Activated CD4-positive, alpha-beta T cell treated with anti-CD3 and anti-CD28 coated beads, Interleukin-2, amount 10 ng/mL, durations not matched to agents 24 days and 14 days (primary cell): Measurements from ENCODE around the gene HELZ2. TPM values are rescaled to one million over a fixed set of nuclear protein-coding genes. Genes with fewer than 3 reads are reported as not detected.
"Not testable (repeated sequence)": the region's sequence is repeated elsewhere in the genome, so short reads cannot be mapped to it uniquely, and the experiment has no call there.

Experiments used
- DNase-seq: peaks from one replicate; pipeline ENCODE4 v3.0.0; 2022
- H3K27ac Mint-ChIP-seq: one replicate; pipeline ENCODE4 v1.8.0; 2022; ENCODE audit warnings: mild to moderate bottlenecking, mixed read lengths
- H3K27me3 Mint-ChIP-seq: one replicate; pipeline ENCODE4 v1.8.0; 2022; ENCODE audit warnings: mixed read lengths
- H3K36me3 Mint-ChIP-seq: one replicate; pipeline ENCODE4 v1.8.0; 2022; ENCODE audit warnings: low read depth, mild to moderate bottlenecking, mixed read lengths
- H3K4me1 Mint-ChIP-seq: one replicate; pipeline ENCODE4 v1.8.0; 2021; ENCODE audit warnings: mixed read lengths
- H3K4me3 Mint-ChIP-seq: one replicate; pipeline ENCODE4 v1.8.0; 2022; ENCODE audit warnings: mild to moderate bottlenecking, moderate library complexity, mixed read lengths
- H3K9me3 Mint-ChIP-seq: one replicate; pipeline ENCODE4 v1.8.0; 2021; ENCODE audit warnings: mixed read lengths
- intact Hi-C: fragments of 100-400 bp; cut with micrococcal nuclease; formaldehyde crosslinking; loops from one replicate; pipeline ENCODE4 v1.15.1; 2023
- total RNA-seq: library from RNA; stranded (reverse); gene quantifications from 2 replicates; pipeline ENCODE4 v1.2.3, GENCODE V29; 2022

The HELZ2 gene
- total RNA-seq, 1 donor from 2014 or later, result 15.9 TPM

GRCh38 chr20:63579017-63579694 lies 5.1 kb upstream of the HELZ2 start:
- no peaks in the 10 kb centered on the region for H3K9me3 Mint-ChIP-seq
- intact Hi-C loops, result no loop called here
- H3K4me3 Mint-ChIP-seq, result no peak overlapping the region
- no peak overlapping the region for H3K27ac Mint-ChIP-seq
- H3K36me3 Mint-ChIP-seq, result no peaks in the 10 kb centered on the region
- no peaks in the 10 kb centered on the region for H3K4me1 Mint-ChIP-seq
- no peak for DNase-seq
- peaks cover 17% of the 10 kb centered on the region for H3K27me3 Mint-ChIP-seq

- DNase-seq, result no peak
- H3K4me3 Mint-ChIP-seq, result no peak overlapping the region
- H3K36me3 Mint-ChIP-seq, result no peaks in the 10 kb centered on the region
- no peaks in the 10 kb centered on the region for H3K9me3 Mint-ChIP-seq
- peaks cover 14% of the 10 kb centered on the region for H3K27me3 Mint-ChIP-seq
- H3K27ac Mint-ChIP-seq, result no peak overlapping the region
- no peaks in the 10 kb centered on the region for H3K4me1 Mint-ChIP-seq
- intact Hi-C loops, result no loop called here
These were observed 4.4 kb upstream of the HELZ2 start for GRCh38 chr20:63578224-63579016.

- intact Hi-C loops, result no loop called here
- H3K36me3 Mint-ChIP-seq, result no peaks in the 10 kb centered on the region
- peaks cover 14% of the 10 kb centered on the region for H3K27me3 Mint-ChIP-seq
- no peaks in the 10 kb centered on the region for H3K9me3 Mint-ChIP-seq
- no peak overlapping the region for H3K27ac Mint-ChIP-seq
- H3K4me3 Mint-ChIP-seq, result no peak overlapping the region
- no peaks in the 10 kb centered on the region for H3K4me1 Mint-ChIP-seq
- no peak for DNase-seq
These were observed 3.4 kb upstream of the HELZ2 start for GRCh38 chr20:63577317-63577894.

- Mint-ChIP-seq H3K9me3 (no peaks in the 10 kb centered on the region), H3K27me3 (peaks cover 14% of the 10 kb centered on the region), H3K36me3 (no peaks in the 10 kb centered on the region), H3K4me3 (peak overlapping the region; percentile 6), H3K27ac (no peak overlapping the region), H3K4me1 (no peaks in the 10 kb centered on the region)
- intact Hi-C loops, result no loop called here
- DNase-seq, result no peak
These were observed 2.3 kb upstream of the HELZ2 start for GRCh38 chr20:63576311-63576710.

GRCh38 chr20:63574829-63575743 lies 1.0 kb upstream of the HELZ2 start:
- DNase-seq, result no peak
- Mint-ChIP-seq H3K36me3 (no peaks in the 10 kb centered on the region), H3K27me3 (peaks cover 11% of the 10 kb centered on the region), H3K9me3 (no peaks in the 10 kb centered on the region), H3K27ac (no peak overlapping the region), H3K4me1 (no peaks in the 10 kb centered on the region), H3K4me3 (peak overlapping the region; percentile 86)
- intact Hi-C loops, result loop anchor here (5.0 kb wide), 1 partner anchor 52 kb away; the partner anchor contains the start of gene GMEB2

- peaks cover 9% of the 10 kb centered on the region for H3K27me3 Mint-ChIP-seq
- H3K4me1 Mint-ChIP-seq, result peaks cover 8% of the 10 kb centered on the region
- H3K9me3 Mint-ChIP-seq, result no peaks in the 10 kb centered on the region
- peaks cover 7% of the 10 kb centered on the region for H3K36me3 Mint-ChIP-seq
- DNase-seq, result peak; percentile 67
- peak overlapping the region; percentile 80 for H3K27ac Mint-ChIP-seq
- H3K4me3 Mint-ChIP-seq, result peak overlapping the region; percentile 86
- intact Hi-C loops, result loop anchor here (5.0 kb wide), 1 partner anchor 54 kb away; the partner anchor contains the start of gene GMEB2
These were observed 350 bp downstream of the HELZ2 start for GRCh38 chr20:63573647-63574131.

- H3K36me3 Mint-ChIP-seq, result peaks cover 7% of the 10 kb centered on the region
- intact Hi-C loops, result loop anchor here (5.0 kb wide), 1 partner anchor 54 kb away; the partner anchor contains the start of gene GMEB2
- peaks cover 9% of the 10 kb centered on the region for H3K27me3 Mint-ChIP-seq
- no peak for DNase-seq
- H3K27ac Mint-ChIP-seq, result peak overlapping the region; percentile 80
- H3K4me1 Mint-ChIP-seq, result peaks cover 11% of the 10 kb centered on the region
- no peaks in the 10 kb centered on the region for H3K9me3 Mint-ChIP-seq
- peak overlapping the region; percentile 86 for H3K4me3 Mint-ChIP-seq
These were observed 1.0 kb downstream of the HELZ2 start for GRCh38 chr20:63572788-63573646.

- Mint-ChIP-seq H3K27ac (no peak overlapping the region), H3K27me3 (peaks cover 9% of the 10 kb centered on the region), H3K4me1 (peaks cover 19% of the 10 kb centered on the region), H3K9me3 (no peaks in the 10 kb centered on the region), H3K36me3 (peaks cover 11% of the 10 kb centered on the region), H3K4me3 (no peak overlapping the region)
- no peak for DNase-seq
- intact Hi-C loops, result loop anchor here (5.0 kb wide), 1 partner anchor 55 kb away; the partner anchor contains the start of gene GMEB2
These were observed 1.8 kb downstream of the HELZ2 start for GRCh38 chr20:63572071-63572787.

- Mint-ChIP-seq H3K36me3 (peaks cover 11% of the 10 kb centered on the region), H3K4me1 (peaks cover 19% of the 10 kb centered on the region)
- not testable (repeated sequence) for H3K4me3 Mint-ChIP-seq, H3K27me3 Mint-ChIP-seq, H3K9me3 Mint-ChIP-seq, H3K27ac Mint-ChIP-seq, DNase-seq
- intact Hi-C loops, result loop anchor here (5.0 kb wide), 1 partner anchor 56 kb away; the partner anchor contains the start of gene GMEB2
These were observed 3.0 kb downstream of the HELZ2 start for GRCh38 chr20:63571087-63571478.

GRCh38 chr20:63570281-63571086 lies 3.6 kb downstream of the HELZ2 start:
- Mint-ChIP-seq H3K9me3 (no peaks in the 10 kb centered on the region), H3K36me3 (peaks cover 16% of the 10 kb centered on the region), H3K4me1 (peaks cover 19% of the 10 kb centered on the region), H3K4me3 (no peak overlapping the region), H3K27me3 (peaks cover under 1% of the 10 kb centered on the region), H3K27ac (no peak overlapping the region)
- no peak for DNase-seq
- intact Hi-C loops, result loop anchor here (5.0 kb wide), 1 partner anchor 57 kb away; the partner anchor contains the start of gene GMEB2
